ENCODE measurements around the gene TOB1.

TOB1 gene

DNA sequence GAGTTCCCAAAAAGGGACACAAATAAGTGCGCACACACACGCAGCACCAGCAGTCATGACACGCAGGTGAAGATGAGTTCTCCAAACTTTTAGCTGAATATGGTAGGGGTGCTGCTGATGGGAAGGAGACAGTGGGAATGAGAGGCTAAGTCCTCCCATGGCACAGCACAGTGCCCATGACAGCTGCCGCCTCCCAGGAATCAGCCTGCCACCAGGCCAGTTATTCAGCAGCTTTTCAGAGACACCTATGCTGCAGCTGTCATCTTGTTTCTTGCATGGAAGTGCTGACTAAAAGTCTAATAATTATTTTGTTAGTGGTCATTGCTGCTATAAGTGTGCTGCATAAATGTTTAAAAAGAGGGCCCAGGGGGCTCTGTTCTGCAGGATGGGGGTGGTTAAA, 18.6 kb downstream of the TOB1 start:
- no peak for DNase-seq (ENCODE audit: low read depth)
- TF ChIP-seq CTCF (IDR thresholded peaks at IDR 0.05; ENCODE audit: control insufficient read depth, extremely low read depth, insufficient read depth) = no peak

DNA sequence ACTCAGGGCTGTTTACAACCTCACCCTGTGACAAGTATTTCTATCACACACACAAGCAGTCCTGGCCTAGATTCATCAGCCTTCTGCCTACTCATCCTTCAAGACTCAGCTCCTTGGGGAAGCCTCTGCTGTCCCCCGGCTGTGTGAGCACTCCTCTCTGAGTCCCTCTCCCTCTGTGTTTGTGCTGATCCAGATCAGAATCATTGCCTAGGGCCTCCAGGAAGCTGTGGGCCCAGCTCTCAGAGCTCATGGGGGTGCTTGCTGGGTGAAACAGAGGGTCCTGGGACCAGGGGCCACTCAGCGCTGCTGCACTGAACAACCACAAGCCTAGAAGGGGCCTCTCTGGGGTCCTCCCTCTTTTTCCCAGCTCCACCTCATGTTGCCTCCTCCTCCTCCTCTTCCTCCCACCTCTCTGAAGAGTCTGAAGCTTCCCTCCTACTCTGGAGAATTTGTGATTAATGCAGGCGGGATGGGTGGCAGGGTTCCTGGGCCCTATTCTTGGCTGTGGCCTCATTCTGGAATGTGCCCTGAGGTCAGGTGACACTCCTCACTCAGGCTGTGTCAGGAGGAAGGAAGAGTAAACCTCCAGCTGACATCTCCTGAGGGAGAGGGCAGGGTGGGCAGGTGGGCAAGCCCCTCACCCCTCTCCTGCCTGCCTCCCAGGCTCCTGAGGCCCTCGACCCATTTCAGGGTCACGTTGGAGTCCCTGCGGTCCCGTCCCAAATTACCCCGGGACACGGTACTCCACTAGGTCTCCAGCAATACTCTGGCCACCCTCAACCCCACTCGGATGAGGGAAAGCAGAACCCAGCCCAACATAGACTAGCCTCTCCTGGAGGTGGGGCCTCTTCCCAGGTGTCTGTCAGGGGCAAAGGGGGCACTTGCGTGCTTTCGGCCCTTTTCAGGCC, 20.7 kb downstream of the TOB1 start:
- TF ChIP-seq CTCF (IDR thresholded peaks at IDR 0.05; ENCODE audit: control insufficient read depth, extremely low read depth, insufficient read depth) = no peak
- no peak overlapping the region for H3K4me3 ChIP-seq (ENCODE audit: low read depth, low read length)
- no peak for DNase-seq (ENCODE audit: low read depth)

More for the DNA sequence above, 18.6 kb downstream of the TOB1 start:
- H3K4me3 ChIP-seq (ENCODE audit: low read depth, low read length) = no peak overlapping the region

- no peak for TF ChIP-seq CTCF (IDR thresholded peaks at IDR 0.05; ENCODE audit: control insufficient read depth, extremely low read depth, insufficient read depth)
- DNase-seq (ENCODE audit: low read depth) = no peak
- no peak overlapping the region for H3K4me3 ChIP-seq (ENCODE audit: low read depth, low read length)
Measured at GRCh38 chr17:50844117-50844700, 21.9 kb downstream of the TOB1 start.

DNA sequence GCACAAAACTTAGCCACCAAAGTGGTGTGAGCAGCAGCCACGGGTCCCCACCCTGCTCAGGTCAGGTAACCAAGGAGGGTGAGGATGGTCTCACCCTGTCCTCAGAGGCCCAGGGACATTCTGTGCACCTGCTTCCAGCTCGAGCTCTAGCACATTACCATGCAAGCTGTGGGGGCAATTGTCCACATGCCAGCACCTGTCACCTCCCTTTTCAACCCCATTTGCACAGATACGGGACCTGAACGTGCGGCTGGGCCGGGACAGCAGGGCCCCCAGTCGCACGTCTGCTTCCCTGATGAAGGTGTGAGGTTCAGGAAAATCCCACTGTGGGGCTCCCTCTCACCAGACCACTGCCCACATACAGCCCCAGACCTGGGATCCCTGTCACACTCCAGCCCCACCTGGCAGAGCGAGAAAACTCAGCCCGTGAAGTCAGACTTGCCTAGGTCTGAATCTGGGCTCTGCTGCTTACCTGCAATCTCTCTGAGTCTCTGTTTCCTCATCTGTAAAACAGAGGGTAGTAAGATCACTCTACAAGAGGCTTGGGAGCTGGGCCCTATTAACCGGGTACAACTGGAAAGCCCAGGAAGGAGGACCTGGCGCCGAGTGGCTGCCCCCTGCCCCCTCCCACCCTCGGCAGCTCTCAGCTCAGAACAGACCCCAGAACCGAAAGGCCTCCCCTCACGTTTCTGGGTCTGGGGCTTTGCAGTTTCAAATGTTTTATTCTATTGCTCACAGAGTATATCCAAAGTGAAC, 22.8 kb downstream of the TOB1 start:
- DNase-seq (ENCODE audit: low read depth) = no peak
- H3K4me3 ChIP-seq (ENCODE audit: low read depth, low read length) = no peak overlapping the region
- TF ChIP-seq CTCF (IDR thresholded peaks at IDR 0.05; ENCODE audit: control insufficient read depth, extremely low read depth, insufficient read depth) = no peak

DNA sequence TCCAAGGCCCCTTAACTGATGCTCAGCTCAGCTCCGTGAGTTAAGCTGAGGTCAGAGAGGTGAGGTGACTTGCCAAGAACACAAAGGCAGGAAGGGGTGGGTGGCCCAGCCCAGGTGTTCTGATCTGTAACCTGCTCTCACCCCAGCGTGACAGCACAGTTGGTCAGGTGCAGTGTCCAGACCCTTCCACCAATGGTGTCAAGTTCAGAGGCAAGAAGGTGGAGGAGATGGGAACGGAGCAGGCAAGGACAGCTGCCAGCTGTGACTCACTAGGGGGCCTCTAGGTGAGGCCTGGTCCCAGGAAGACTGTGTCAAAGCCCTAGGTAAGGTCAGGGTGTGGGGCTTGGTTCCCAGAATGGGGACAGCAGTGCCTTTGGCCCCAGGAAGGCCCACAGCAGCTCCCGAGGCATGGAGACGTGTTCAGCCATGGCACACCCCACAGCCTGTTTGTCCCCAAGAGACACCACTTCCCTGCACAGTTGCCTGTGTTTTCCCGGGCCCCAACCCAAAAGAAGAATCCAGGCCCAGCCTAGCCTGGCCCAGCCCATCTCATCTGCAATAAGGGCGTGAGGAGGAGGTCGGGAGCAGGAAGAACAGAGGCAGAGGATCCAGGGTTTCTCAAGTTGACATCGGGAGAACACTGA, 23.5 kb downstream of the TOB1 start:
- H3K4me3 ChIP-seq (ENCODE audit: low read depth, low read length) = no peak overlapping the region
- TF ChIP-seq CTCF (IDR thresholded peaks at IDR 0.05; ENCODE audit: control insufficient read depth, extremely low read depth, insufficient read depth) = no peak
- DNase-seq (ENCODE audit: low read depth) = no peak

DNA sequence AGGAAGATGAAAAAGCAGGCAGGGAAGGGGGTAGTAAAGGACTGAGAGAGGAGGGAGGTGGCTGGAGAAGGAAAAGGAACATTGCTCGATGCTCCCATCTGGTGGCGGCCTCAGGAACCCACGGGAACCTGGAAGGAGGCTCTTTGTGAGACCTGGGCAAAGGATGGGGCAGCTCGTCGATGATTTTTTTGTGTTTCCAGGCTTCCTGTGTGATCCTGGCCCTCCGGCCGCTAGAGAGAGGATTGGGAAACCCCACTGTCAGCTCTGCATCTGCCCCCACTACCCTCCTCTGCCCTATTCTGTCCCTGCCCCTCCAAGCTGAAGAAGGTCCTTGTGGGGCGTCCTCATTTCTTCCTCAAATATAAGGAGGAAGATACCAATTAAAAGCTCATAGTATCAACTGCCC, 24.2 kb downstream of the TOB1 start:
- H3K4me3 ChIP-seq (ENCODE audit: low read depth, low read length) = no peak overlapping the region
- no peak for DNase-seq (ENCODE audit: low read depth)
- peak; percentile 91 for TF ChIP-seq CTCF (IDR thresholded peaks at IDR 0.05; ENCODE audit: control insufficient read depth, extremely low read depth, insufficient read depth)
